Psoas muscle (tissue), 8 donors: ENCODE measurements around the gene GNAI2. TPM values are rescaled to one million over a fixed set of nuclear protein-coding genes. Genes with fewer than 3 reads are reported as not detected.

Experiments
- ATAC-seq, 4 donors: fragments of 200-7000 bp; cut with Tn5 transposase; one replicate each; pipeline ENCODE4 v1.9.1; 2020; ENCODE audit warnings: moderate library complexity in 3 of 4, mild to moderate bottlenecking in 2 of 4
- DNase-seq, 2 donors: peaks; one replicate each; pipeline ENCODE4 v3.0.0-alpha.2; 2020
- H3K27ac ChIP-seq: fragments of 200-600 bp; one replicate; pipeline ENCODE4 v1.8.0; 2022
- H3K27me3 ChIP-seq, 3 donors: fragments of 200-600 bp in 1 of 3; one replicate each; pipeline versions ENCODE4 v1.6.1 to v1.8.0; 2013 to 2022; ENCODE audit warnings: low read length in 2 of 3, mild to moderate bottlenecking in 2 of 3, moderate library complexity in 1 of 3; ENCODE audit not compliant: insufficient read depth in 3 of 3
- H3K36me3 ChIP-seq, 2 donors: fragments of 200-600 bp in 1 of 2; one replicate each; pipeline versions ENCODE4 v1.6.1 to v1.8.0; 2013 to 2022; ENCODE audit warnings: low read depth in 1 of 2, mild to moderate bottlenecking in 1 of 2, moderate library complexity in 1 of 2; ENCODE audit not compliant: insufficient read depth in 1 of 2
- H3K4me1 ChIP-seq: fragments of 200-600 bp; one replicate; pipeline ENCODE4 v1.8.0; 2022
- H3K4me3 ChIP-seq: fragments of 200-600 bp; one replicate; pipeline ENCODE4 v1.8.0; 2022; ENCODE audit warnings: mild to moderate bottlenecking
- H3K9me3 ChIP-seq: fragments of 200-600 bp; one replicate; pipeline ENCODE4 v1.8.0; 2022
- CTCF ChIP-seq: fragments of 200-600 bp; IDR thresholded peaks from one replicate; pipeline ENCODE4 v1.8.0; 2022; ENCODE audit warnings: antibody characterized with exemption
- WGBS, 3 donors: extraction: QIAGEN DNeasy Blood & Tissue Kit; methylation state at CpG; one replicate each; pipeline versions ENCODE4 v1.1.6 to v1.1.7; 2013; 5-methylcytosine and 5-hydroxymethylcytosine counted together
- intact Hi-C, 2 donors: fragments of 100-400 bp; cut with DNase I; formaldehyde crosslinking; loops; one replicate each; pipeline versions ENCODE4 v1.11.0 to v1.14.2; 2022
- polyA plus RNA-seq, 3 donors: library from polyadenylated mRNA; stranded (reverse); fragments of 200-250 nt; gene quantifications; one replicate each; pipeline ENCODE4 v1.2.3, GENCODE V29; 2013
- total RNA-seq, 4 donors: library from RNA; stranded (reverse); fragmentation: NEBNext Ultra II Directional in 2 of 4; extraction: Animal tissue kit (Norgen Biotek cat#: 25700) in 2 of 4; gene quantifications; one replicate each; pipeline versions ENCODE4 v1.2.1 to v1.2.4, GENCODE V29; 2021 to 2023
- donor health status: healthy with polysubstance abuse.
- donor health status: DM: no; HTN: no; CAD: no; lungs with moderate emphysema.
- donor health status: Bipolar disorder and iron deficiency.
- donor health status: healthy.
- donor health status: DM: yes; HTN: yes; CAD: no.
- donor health status: DM: no; HTN: no; CAD: no.
- donor health status: DM: no; HTN: no; CAD: no.
- donor health status: DM: yes; HTN: yes; CAD: no.

GNAI2 gene
- total and polyA plus RNA-seq, 7 donors = 39.4 to 93.9 (median 57.6) TPM

DNA sequence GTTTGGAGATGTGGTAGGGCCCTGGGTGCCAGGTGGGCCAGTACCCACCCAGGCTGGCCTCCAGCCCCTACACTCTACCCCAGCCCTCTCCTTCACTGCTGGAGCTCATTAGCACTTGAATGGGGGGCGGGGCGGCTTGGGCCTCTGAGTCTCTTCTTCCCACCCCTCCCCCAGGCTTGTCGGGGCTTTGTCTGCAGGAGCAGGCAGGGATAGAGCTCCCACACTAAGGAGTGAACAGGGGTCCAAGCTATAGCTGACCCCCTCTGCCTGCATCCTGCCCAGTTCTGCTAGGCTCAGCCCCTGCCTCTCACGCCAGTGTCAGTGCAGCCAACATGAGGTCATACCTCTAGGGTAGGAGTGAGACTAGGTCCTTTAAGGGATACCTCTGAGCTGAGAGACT is 5.2 kb downstream of the GNAI2 start:
- Histone ChIP-seq H3K27me3 (no peaks in the 10 kb centered on the region), H3K9me3 (no peaks in the 10 kb centered on the region), H3K27ac (peak overlapping the region; percentile 60), H3K4me1 (peaks cover 37% of the 10 kb centered on the region), H3K36me3 (no peaks in the 10 kb centered on the region), H3K4me3 (peak overlapping the region; percentile 28)
- no peak for TF ChIP-seq CTCF
- DNase-seq = no peak
- no peak for ATAC-seq
- intact Hi-C loops = no loop called here
- 70 to 74% (median 72%) methylated on average over 3 to 4 of the region's 4 CpGs for WGBS, 3 donors

DNA sequence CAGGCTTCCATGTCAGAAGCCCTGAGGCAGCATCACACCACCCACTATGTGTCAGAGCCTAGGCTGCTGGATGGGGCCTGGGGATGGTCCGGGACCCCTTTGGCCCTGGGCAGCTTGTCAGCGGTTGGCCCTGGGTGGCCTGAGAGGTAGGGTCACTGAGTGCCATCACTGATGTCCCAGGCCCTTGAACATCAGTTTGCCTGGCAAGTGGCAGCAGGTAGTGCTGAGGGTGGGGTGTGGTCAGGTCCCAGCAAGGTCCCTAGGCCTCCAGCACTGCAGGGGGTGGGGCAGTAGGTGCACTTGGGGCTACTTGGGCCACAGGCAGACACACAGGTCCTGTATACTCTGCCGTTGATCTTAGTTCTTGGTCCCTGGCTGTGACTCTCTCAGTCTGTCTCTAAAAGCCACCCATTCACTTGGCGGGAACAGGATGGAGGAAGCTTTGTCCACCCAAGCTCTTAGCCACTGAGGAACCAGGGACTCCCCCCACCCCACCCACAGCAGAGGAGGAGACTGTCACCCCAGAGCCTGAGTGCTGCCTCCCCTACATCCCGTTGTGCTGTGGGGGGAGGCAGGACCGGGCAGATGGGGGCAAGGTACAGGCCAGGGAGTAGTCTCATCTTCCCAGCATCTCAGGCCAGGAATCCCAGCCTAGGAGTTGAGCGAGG is 5.8 kb downstream of the GNAI2 start:
- ATAC-seq (no peak), DNase-seq (no peak)
- Histone ChIP-seq H3K4me3 (peak overlapping the region; percentile 29), H3K36me3 (no peaks in the 10 kb centered on the region), H3K9me3 (no peaks in the 10 kb centered on the region), H3K4me1 (peaks cover 43% of the 10 kb centered on the region), H3K27ac (peak overlapping the region; percentile 74), H3K27me3 (no peaks in the 10 kb centered on the region)
- 61 to 74% (median 61%) methylated on average over 7 of the region's 7 CpGs for WGBS, 3 donors
- intact Hi-C loops = no loop called here
- no peak for TF ChIP-seq CTCF

DNA sequence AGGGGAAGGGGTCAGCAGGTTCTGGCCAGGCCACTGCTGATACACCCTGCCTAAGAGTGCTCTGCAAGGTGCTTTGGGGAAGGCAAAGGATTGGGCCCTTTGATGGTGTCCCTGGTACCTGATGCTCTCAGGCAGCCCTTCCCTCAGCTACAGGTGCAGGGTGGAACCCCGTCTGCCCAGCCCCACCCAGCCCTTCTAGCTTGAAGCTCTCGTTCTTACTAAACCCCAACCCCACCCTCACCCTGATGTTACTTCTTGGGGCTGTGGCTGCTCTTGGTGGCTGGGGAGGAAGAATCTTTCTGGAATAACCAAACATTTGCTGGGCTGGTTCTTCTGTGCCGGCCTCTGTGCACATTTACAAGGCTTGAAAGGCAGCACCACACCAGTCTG is 6.4 kb downstream of the GNAI2 start:
- H3K27ac ChIP-seq = peak overlapping the region; percentile 74
- ATAC-seq (no peak), DNase-seq (no peak)
- peak overlapping the region; percentile 29 for H3K4me3 ChIP-seq
- no peaks in the 10 kb centered on the region for H3K9me3 ChIP-seq
- no peaks in the 10 kb centered on the region for H3K27me3 ChIP-seq
- peaks cover 43% of the 10 kb centered on the region for H3K4me1 ChIP-seq
- H3K36me3 ChIP-seq = no peaks in the 10 kb centered on the region
- intact Hi-C loops = no loop called here
- 48 to 71% (median 63%) methylated on average over 3 of the region's 3 CpGs for WGBS, 3 donors
- no peak for TF ChIP-seq CTCF

DNA sequence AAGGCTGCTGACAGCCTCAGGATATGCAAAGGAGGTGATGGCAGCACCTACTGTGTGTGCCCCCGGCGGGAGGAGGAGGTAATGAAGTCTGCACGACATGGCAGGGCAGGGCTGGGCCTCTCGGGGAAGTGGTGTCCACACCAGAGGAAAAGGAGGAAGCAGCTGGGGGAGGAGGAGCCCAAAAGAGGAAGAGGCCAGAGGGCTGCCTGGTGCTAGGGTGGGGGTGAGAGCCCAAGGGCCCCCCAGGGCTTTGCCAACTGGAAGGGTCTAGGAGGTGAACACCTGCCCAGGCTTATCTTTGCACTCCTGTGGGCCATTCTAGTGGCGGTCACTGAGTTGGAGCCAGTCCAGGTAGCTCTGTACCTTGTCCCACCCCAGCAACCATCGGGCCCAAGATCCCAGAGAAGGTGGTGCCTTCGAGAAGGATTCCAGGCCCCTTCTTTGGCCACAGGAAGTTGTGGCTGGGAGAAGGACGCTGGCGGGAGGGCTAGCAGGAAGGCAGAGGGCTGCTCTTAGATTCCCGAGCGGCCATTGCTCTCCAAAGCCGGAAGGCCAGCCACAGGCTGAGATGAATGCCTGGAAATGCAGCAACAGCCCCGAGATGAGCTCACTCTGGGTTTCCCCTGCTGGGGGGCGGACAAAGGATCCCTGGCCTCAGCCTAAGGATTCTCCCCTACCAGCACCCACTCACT is 7.0 kb downstream of the GNAI2 start:
- intact Hi-C loops = no loop called here
- Histone ChIP-seq H3K36me3 (no peaks in the 10 kb centered on the region), H3K4me1 (peaks cover 47% of the 10 kb centered on the region), H3K4me3 (peak overlapping the region; percentile 29), H3K27ac (peak overlapping the region; percentile 74), H3K27me3 (no peaks in the 10 kb centered on the region), H3K9me3 (no peaks in the 10 kb centered on the region)
- ATAC-seq (peak in 1 of 4 donors; percentile 5), DNase-seq (peak; percentile 62 to 83)
- no peak for TF ChIP-seq CTCF
- WGBS, 3 donors = 45 to 49% (median 46%) methylated on average over 9 to 14 of the region's 14 CpGs
